GM18499 (cell line): ENCODE measurements around the gene OR13C8.

Source experiments
- ATAC-seq: cut with Tn5 transposase; IDR thresholded peaks from one replicate; pipeline ENCODE4 v1.9.1; 2021; ENCODE audit warnings: moderate number of reproducible peaks; ENCODE audit not compliant: insufficient read depth, unreplicated experiment

Gene OR13C8

DNA sequence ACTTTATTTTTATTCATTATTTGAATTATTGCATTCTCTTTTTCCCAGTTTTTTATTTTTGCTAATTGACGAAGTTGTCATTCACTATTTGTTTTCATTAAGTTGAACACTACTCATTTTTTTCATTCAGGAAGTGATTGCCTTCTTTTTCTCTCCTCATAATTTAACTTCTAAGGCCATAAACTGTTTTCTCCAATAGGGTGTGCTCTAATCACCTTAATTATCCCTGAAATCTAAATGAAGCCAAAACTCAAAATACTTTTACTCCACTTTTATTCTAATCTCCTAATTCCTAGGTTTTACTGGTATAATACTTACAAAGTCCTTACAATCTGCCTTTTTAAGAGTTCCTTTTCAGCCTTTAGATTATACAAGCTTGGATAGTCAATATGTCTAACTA, 39.4 kb downstream of the OR13C8 start:
- ATAC-seq: no peak

DNA sequence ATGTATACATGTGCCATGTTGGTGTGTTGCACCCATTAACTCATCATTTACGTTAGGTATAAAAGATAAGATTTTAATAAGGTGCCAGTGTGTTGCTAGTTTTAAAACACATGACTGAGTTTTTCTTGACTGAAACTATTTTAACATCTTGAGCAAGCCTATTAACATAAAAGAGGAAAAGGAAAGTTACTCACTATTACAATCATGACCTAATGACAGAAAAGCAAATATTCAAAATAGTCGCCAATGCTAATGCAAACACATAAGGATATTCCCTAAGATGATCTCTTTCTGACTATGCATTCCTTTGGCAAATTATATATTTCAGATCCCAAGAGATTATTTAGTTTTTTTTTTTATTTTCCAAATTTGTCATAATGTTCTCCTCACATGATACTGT, 42.2 kb downstream of the OR13C8 start:
- ATAC-seq: no peak

DNA sequence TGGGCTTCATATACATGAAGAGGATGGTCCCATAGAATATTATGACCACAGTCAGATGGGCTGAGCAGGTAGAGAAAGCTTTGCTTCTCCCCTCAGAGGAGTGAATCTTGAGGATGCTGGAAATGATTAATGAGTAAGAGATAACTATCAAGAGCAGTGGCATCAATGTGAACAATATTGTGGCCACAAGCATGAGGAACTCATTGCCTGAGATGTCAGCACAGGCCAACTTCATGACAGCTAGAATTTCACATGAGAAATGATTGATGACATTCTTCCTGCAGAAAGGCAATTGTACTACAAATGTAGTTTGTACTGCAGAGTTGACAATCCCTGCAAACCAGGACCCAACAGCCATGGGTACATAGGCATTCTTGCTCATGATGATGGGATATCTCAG, 48.5 kb downstream of the OR13C8 start:
- no peak for ATAC-seq

DNA sequence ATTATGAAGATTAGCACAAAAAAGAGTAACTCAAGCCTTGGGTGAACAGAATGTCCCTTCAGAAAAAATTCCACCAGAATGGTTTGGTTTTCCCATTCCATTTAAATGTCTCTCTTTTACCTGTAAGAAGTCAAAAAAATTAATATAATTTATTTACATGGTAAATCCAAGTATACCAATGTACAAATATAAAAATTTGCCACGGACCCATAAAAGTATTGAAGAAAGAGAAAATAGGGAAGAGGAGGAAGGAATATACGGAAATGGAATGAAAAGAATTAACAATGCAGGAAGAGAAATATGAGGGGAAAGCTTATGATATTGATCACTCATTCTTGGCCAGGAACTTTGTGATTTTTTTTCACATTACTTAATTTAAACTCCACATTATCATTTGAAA, 49.1 kb downstream of the OR13C8 start, which contains the start of gene OR13C9:
Gene OR13C9 (minus strand): TSS at position 101 of the 400 bp plus-strand sequence. CDS start 0 bp downstream, at position 101.
- no peak for ATAC-seq
